K562 (cell line): ENCODE data around the gene UBE2G2. TPM values are rescaled to one million over a fixed set of nuclear protein-coding genes. Genes with fewer than 3 reads are reported as not detected.

ENCODE experiments used
- BRD4 ChIP-seq: fragments of 200-600 bp; sonication (generic); IDR thresholded peaks from 2 replicates; pipeline ENCODE4 v1.6.1; 2017; ENCODE audit warnings: inconsistent platforms
- CHCHD3 ChIP-seq: fragments of 250-450 bp; sonication (Bioruptor Pico); IDR thresholded peaks from 2 replicates; pipeline ENCODE4 v2.1.2; 2022; ENCODE audit warnings: mild to moderate bottlenecking
- ETV5 ChIP-seq: sonication (generic); formaldehyde crosslinking; IDR thresholded peaks from 2 replicates; pipeline ENCODE4 v1.4.0; 2020; ENCODE audit warnings: low read depth, mild to moderate bottlenecking, missing genetic modification reagents
- NCOR1 ChIP-seq: fragments of 450-650 bp; IDR thresholded peaks from 2 replicates; pipeline ENCODE4 v1.6.1; 2016; ENCODE audit warnings: mild to moderate bottlenecking, moderate library complexity
- NELFE ChIP-seq: IDR thresholded peaks from 2 replicates; pipeline ENCODE4 v1.6.1; 2011; ENCODE audit warnings: mild to moderate bottlenecking; ENCODE audit not compliant: insufficient read depth, insufficient read length
- SLC30A9 ChIP-seq: fragments of 250-450 bp; sonication (Bioruptor Pico); IDR thresholded peaks from 2 replicates; pipeline ENCODE4 v1.8.0; 2022; ENCODE audit warnings: mild to moderate bottlenecking, moderate library complexity
- SPI1 ChIP-seq: IDR thresholded peaks from 2 replicates; pipeline ENCODE4 v1.6.1; 2011; ENCODE audit warnings: low read depth, low read length, control low read depth, borderline replicate concordance
- TCF7 ChIP-seq: sonication (generic); IDR thresholded peaks from 2 replicates; pipeline ENCODE4 v1.6.1; 2016; ENCODE audit warnings: antibody characterized with exemption, borderline replicate concordance
- ZBTB17 ChIP-seq: fragments of 450-650 bp; formaldehyde crosslinking; IDR thresholded peaks from 2 replicates; pipeline ENCODE4 v1.4.0; 2020; ENCODE audit warnings: mild to moderate bottlenecking
- ZNF282 ChIP-seq: sonication (generic); formaldehyde crosslinking; IDR thresholded peaks from 2 replicates; pipeline ENCODE4 v1.8.1; 2023; ENCODE audit warnings: missing genetic modification reagents
- ZNF785 ChIP-seq: fragments of 250-450 bp; sonication (Bioruptor Pico); IDR thresholded peaks from 2 replicates; pipeline ENCODE4 v1.4.0; 2020; ENCODE audit warnings: mild to moderate bottlenecking
- polyA plus RNA-seq, 8 experiments: library from polyadenylated mRNA; depleted of rRNA in 4 of 8; stranded (reverse) in 5 of 8; unstranded in 3 of 8; fragments of >200 nt; fragmentation: Nextera tagmentation in 2 of 8; fragmentation: Illumina TruSeq in 1 of 8; extraction: Ambion mirVana in 2 of 8; extraction: Trizol in 1 of 8; gene quantifications; 2 replicates each; pipeline versions ENCODE4 v1.2.1 to v1.2.3, GENCODE V29; 2011 to 2014; ENCODE audit warnings: inconsistent platforms in 1 of 8, missing spikeins in 1 of 8
- total RNA-seq, 7 experiments: library from RNA; depleted of rRNA in 6 of 7; stranded (reverse); fragments of >200 nt in 6 of 7; fragmentation: Illumina TruSeq in 2 of 7; extraction: Trizol in 2 of 7; gene quantifications; 2 replicates each; pipeline versions ENCODE4 v1.2.1 to v1.2.3, GENCODE V29; 2011 to 2021; ENCODE audit warnings: low replicate concordance in 1 of 7
- TF ChIP-seq, protein P1 (sequence below): fragments of 450-650 bp; IDR thresholded peaks from 2 replicates; pipeline ENCODE4 v1.6.1; 2016; ENCODE audit warnings: mild to moderate bottlenecking
- TF ChIP-seq, protein P2 (sequence below): sonication (generic); formaldehyde crosslinking; IDR thresholded peaks from 2 replicates; pipeline ENCODE4 v1.8.0; 2022; ENCODE audit warnings: mild to moderate bottlenecking, missing genetic modification reagents
- TF ChIP-seq, protein P3 (sequence below): sonication (generic); formaldehyde crosslinking; IDR thresholded peaks from 2 replicates; pipeline ENCODE4 v1.8.0; 2023; ENCODE audit warnings: mild to moderate bottlenecking, missing genetic modification reagents
- TF ChIP-seq, protein P4 (sequence below): sonication (generic); formaldehyde crosslinking; IDR thresholded peaks from 2 replicates; pipeline ENCODE4 v1.9.0; 2022; ENCODE audit warnings: mild to moderate bottlenecking, missing genetic modification reagents

Gene UBE2G2
- total and polyA plus RNA-seq, 9 of the 15 experiments (the other 6 are each of a cell fraction or from before 2014, with no cell fraction given), result 47.5 to 225 (median 140) TPM

DNA sequence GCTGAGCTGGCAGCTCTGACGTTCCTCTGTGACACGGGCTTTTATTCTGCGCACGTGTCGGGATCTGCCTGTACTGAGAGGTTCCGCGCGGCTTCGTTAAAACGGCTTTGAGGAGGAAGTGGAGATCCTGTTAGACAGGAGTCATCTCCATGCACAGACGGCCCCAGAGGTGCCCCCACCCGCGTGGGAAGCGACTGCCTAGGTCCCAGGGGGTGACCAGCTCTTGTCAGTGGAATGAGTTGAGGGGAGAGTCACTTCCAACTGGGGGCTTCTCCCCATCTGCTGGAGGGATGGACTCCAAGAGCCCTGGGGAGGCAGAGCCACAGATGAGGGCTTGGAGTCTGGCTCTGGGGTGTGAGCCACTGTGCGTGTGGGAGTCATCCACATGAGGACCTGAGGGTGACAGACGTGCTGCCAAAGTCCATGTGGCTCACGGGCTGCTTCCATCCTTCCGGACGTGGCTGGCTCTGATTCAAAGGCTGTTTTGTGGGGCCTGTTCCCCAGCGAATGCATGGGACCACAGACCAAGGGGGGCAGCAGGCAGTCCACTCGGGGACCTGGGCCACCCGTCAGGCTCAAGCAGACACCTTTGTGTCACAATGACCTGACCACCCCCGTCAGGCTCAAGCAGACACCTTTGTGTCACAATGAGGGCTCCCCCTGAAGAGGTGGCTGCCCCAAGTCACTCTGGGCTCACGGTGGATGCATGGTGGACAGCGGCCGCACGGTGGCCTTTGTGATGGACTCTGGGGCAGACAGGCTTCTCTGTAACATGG is 45.1 kb upstream of the UBE2G2 start (continued):
- TF ChIP-seq, protein P1, sequence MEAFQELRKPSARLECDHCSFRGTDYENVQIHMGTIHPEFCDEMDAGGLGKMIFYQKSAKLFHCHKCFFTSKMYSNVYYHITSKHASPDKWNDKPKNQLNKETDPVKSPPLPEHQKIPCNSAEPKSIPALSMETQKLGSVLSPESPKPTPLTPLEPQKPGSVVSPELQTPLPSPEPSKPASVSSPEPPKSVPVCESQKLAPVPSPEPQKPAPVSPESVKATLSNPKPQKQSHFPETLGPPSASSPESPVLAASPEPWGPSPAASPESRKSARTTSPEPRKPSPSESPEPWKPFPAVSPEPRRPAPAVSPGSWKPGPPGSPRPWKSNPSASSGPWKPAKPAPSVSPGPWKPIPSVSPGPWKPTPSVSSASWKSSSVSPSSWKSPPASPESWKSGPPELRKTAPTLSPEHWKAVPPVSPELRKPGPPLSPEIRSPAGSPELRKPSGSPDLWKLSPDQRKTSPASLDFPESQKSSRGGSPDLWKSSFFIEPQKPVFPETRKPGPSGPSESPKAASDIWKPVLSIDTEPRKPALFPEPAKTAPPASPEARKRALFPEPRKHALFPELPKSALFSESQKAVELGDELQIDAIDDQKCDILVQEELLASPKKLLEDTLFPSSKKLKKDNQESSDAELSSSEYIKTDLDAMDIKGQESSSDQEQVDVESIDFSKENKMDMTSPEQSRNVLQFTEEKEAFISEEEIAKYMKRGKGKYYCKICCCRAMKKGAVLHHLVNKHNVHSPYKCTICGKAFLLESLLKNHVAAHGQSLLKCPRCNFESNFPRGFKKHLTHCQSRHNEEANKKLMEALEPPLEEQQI, result no peak
- no peak for TF ChIP-seq ZNF785 (CRISPR knock-in tag)
- no peak for TF ChIP-seq TCF7
- TF ChIP-seq, protein P2, sequence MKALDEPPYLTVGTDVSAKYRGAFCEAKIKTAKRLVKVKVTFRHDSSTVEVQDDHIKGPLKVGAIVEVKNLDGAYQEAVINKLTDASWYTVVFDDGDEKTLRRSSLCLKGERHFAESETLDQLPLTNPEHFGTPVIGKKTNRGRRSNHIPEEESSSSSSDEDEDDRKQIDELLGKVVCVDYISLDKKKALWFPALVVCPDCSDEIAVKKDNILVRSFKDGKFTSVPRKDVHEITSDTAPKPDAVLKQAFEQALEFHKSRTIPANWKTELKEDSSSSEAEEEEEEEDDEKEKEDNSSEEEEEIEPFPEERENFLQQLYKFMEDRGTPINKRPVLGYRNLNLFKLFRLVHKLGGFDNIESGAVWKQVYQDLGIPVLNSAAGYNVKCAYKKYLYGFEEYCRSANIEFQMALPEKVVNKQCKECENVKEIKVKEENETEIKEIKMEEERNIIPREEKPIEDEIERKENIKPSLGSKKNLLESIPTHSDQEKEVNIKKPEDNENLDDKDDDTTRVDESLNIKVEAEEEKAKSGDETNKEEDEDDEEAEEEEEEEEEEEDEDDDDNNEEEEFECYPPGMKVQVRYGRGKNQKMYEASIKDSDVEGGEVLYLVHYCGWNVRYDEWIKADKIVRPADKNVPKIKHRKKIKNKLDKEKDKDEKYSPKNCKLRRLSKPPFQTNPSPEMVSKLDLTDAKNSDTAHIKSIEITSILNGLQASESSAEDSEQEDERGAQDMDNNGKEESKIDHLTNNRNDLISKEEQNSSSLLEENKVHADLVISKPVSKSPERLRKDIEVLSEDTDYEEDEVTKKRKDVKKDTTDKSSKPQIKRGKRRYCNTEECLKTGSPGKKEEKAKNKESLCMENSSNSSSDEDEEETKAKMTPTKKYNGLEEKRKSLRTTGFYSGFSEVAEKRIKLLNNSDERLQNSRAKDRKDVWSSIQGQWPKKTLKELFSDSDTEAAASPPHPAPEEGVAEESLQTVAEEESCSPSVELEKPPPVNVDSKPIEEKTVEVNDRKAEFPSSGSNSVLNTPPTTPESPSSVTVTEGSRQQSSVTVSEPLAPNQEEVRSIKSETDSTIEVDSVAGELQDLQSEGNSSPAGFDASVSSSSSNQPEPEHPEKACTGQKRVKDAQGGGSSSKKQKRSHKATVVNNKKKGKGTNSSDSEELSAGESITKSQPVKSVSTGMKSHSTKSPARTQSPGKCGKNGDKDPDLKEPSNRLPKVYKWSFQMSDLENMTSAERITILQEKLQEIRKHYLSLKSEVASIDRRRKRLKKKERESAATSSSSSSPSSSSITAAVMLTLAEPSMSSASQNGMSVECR (CRISPR knock-in tag), result peak; percentile 23; the same call in 1 of the 2 replicates
- peak; percentile 67 for TF ChIP-seq ETV5
- TF ChIP-seq, protein P3, sequence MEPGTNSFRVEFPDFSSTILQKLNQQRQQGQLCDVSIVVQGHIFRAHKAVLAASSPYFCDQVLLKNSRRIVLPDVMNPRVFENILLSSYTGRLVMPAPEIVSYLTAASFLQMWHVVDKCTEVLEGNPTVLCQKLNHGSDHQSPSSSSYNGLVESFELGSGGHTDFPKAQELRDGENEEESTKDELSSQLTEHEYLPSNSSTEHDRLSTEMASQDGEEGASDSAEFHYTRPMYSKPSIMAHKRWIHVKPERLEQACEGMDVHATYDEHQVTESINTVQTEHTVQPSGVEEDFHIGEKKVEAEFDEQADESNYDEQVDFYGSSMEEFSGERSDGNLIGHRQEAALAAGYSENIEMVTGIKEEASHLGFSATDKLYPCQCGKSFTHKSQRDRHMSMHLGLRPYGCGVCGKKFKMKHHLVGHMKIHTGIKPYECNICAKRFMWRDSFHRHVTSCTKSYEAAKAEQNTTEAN (CRISPR knock-in tag), result no peak
- TF ChIP-seq SPI1, result peak; percentile 80
- no peak for TF ChIP-seq NELFE
- TF ChIP-seq NCOR1, result no peak
- TF ChIP-seq SLC30A9 (CRISPR knock-in tag), result no peak
- no peak for TF ChIP-seq BRD4
- peak; percentile 63 for TF ChIP-seq ZBTB17 (CRISPR knock-in tag)
- no peak for TF ChIP-seq CHCHD3
- TF ChIP-seq, protein P4, sequence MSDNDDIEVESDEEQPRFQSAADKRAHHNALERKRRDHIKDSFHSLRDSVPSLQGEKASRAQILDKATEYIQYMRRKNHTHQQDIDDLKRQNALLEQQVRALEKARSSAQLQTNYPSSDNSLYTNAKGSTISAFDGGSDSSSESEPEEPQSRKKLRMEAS (CRISPR knock-in tag), result peak; percentile 88
- TF ChIP-seq ZNF282 (CRISPR knock-in tag), result 0 out of 2 replicates have a peak, but pooled peaks have one; percentile 9
